Left lung (tissue), 10 donors: ENCODE measurements around the gene RIOX2. TPM values are rescaled to one million over a fixed set of nuclear protein-coding genes. Genes with fewer than 3 reads are reported as not detected.

Experiments
- ATAC-seq: fragments of 200-7000 bp; cut with Tn5 transposase; one replicate; pipeline ENCODE4 v1.9.1; 2020; ENCODE audit warnings: moderate library complexity
- DNase-seq, 4 donors: peaks; one replicate each; pipeline ENCODE4 v3.0.0-alpha.2; 2013 to 2020
- H3K27ac ChIP-seq, 2 donors: fragments of 200-600 bp; sonication (generic) in 1 of 2; one replicate each; pipeline versions ENCODE4 v1.5.0 to v1.8.0; 2020 to 2021
- H3K27me3 ChIP-seq, 2 donors: fragments of 200-600 bp; sonication (generic) in 1 of 2; one replicate each; pipeline versions ENCODE4 v1.5.0 to v1.8.0; 2020 to 2021
- H3K36me3 ChIP-seq, 2 donors: fragments of 200-600 bp; sonication (generic) in 1 of 2; one replicate each; pipeline versions ENCODE4 v1.5.0 to v1.8.0; 2020 to 2021
- H3K4me1 ChIP-seq, 2 donors: fragments of 200-600 bp; one replicate each; pipeline ENCODE4 v1.8.0; 2021
- H3K4me3 ChIP-seq, 2 donors: fragments of 200-600 bp; sonication (generic) in 1 of 2; one replicate each; pipeline versions ENCODE4 v1.5.0 to v1.8.0; 2020 to 2021; ENCODE audit warnings: mild to moderate bottlenecking in 1 of 2
- H3K9me3 ChIP-seq, 2 donors: fragments of 200-600 bp; sonication (generic) in 1 of 2; one replicate each; pipeline versions ENCODE4 v1.5.0 to v1.8.0; 2020 to 2021
- intact Hi-C, 2 donors: fragments of 100-400 bp; cut with DNase I; formaldehyde crosslinking; loops; one replicate each; pipeline versions ENCODE4 v1.11.2 to v1.14.2; 2022
- polyA plus RNA-seq, 6 donors: library from polyadenylated mRNA; unstranded; fragments of 120-200 nt; gene quantifications; one replicate each; pipeline ENCODE4 v1.2.1, GENCODE V29; 2013; ENCODE audit not compliant: insufficient read length in 6 of 6
- total RNA-seq, 2 donors: library from RNA; stranded (reverse); fragmentation: NEBNext Ultra II Directional; extraction: Animal tissue kit (Norgen Biotek cat#: 25700); gene quantifications; one replicate each; pipeline ENCODE4 v1.2.1, GENCODE V29; 2021
- TF ChIP-seq, protein P1 (sequence below), 2 donors: fragments of 200-600 bp; sonication (generic) in 1 of 2; IDR thresholded peaks; one replicate each; pipeline versions ENCODE4 v1.5.0 to v1.8.0; 2021; ENCODE audit warnings: antibody characterized with exemption in 2 of 2
- donor health status: DM: no; HTN: yes; CAD: no.
- donor health status: DM: no; HTN: no; CAD: no.

Gene RIOX2
- total and polyA plus RNA-seq, 8 donors = 16.6 to 44.3 (median 35.7) TPM

DNA sequence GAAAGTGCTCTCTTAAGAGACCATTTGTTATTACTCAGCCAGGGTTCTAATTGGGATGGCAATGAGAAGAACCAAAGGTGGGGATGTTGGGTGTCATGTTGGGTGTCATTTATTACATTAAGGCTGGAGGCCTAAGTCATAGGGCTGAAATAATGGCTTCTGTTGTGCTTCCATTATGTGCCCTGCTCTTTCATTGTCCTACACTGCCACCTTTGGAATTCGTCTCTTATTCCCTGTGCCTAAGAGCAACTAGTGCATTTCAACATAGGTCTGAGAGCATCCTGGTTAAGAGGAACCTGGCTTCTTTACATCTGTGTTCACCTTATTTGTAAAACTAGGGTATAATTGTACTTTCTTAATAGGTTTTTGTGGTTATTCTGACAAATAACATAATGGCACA is 32.2 kb downstream of the RIOX2 start:
- peaks cover 0 to 58% of the 10 kb centered on the region in 2 donors for H3K36me3 ChIP-seq
- H3K27ac ChIP-seq = no peak overlapping the region
- no peaks in the 10 kb centered on the region for H3K27me3 ChIP-seq
- H3K9me3 ChIP-seq = no peaks in the 10 kb centered on the region
- peak; percentile 54 for ATAC-seq
- intact Hi-C loops = no loop called here
- TF ChIP-seq, protein P1, sequence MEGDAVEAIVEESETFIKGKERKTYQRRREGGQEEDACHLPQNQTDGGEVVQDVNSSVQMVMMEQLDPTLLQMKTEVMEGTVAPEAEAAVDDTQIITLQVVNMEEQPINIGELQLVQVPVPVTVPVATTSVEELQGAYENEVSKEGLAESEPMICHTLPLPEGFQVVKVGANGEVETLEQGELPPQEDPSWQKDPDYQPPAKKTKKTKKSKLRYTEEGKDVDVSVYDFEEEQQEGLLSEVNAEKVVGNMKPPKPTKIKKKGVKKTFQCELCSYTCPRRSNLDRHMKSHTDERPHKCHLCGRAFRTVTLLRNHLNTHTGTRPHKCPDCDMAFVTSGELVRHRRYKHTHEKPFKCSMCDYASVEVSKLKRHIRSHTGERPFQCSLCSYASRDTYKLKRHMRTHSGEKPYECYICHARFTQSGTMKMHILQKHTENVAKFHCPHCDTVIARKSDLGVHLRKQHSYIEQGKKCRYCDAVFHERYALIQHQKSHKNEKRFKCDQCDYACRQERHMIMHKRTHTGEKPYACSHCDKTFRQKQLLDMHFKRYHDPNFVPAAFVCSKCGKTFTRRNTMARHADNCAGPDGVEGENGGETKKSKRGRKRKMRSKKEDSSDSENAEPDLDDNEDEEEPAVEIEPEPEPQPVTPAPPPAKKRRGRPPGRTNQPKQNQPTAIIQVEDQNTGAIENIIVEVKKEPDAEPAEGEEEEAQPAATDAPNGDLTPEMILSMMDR (IDR thresholded peaks at IDR 0.05) = peak in 1 of 2 donors; percentile 10
- DNase-seq = peak in 1 of 4 donors; percentile 14
- H3K4me3 ChIP-seq = no peak overlapping the region
- H3K4me1 ChIP-seq = no peaks in the 10 kb centered on the region

DNA sequence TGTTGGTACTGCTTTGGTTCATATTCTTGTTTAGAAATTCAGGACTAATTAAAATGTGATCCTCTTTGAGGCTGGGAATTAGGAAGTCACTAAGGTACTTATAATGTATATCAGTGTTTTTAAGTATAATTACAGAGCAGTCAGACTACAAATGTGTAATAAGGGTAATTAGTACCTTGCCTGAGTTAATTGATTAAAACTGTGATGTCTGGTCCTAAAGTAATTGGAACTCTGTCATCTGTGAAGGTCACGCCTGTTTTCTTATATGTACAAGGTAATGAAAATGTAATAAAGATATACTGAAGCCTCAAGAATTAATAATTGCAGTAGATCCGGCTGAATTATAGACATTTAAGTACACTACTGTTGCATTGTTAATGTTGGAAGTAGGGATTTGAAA is 32.8 kb downstream of the RIOX2 start:
- intact Hi-C loops = no loop called here
- Histone ChIP-seq H3K9me3 (no peaks in the 10 kb centered on the region), H3K27me3 (no peaks in the 10 kb centered on the region), H3K27ac (no peak overlapping the region), H3K36me3 (peaks cover 0 to 57% of the 10 kb centered on the region in 2 donors), H3K4me3 (no peak overlapping the region), H3K4me1 (no peaks in the 10 kb centered on the region)
- DNase-seq (no peak), ATAC-seq (no peak)
- TF ChIP-seq, protein P1 (IDR thresholded peaks at IDR 0.05) = no peak

DNA sequence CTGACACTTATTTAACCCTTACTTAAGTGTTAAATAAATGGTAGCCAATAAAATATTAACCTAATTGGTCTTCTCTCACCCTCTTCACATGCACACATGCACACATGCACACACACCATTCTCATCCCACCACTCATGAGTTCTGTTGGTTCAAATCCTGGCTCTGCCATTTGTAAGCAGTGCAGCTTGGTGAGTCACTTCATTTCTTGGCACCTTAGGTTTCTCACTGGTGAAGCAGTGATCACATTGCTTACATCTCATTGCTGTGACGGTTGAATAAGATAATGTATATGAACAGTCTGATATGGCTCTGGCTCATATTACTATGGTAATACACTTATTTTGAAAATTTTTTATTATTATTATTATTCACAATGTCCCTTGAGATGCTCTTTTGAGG is 33.8 kb downstream of the RIOX2 start:
- H3K36me3 ChIP-seq = peaks cover 0 to 57% of the 10 kb centered on the region in 2 donors
- H3K9me3 ChIP-seq = no peaks in the 10 kb centered on the region
- no peaks in the 10 kb centered on the region for H3K4me1 ChIP-seq
- TF ChIP-seq, protein P1 (IDR thresholded peaks at IDR 0.05) = no peak
- intact Hi-C loops = no loop called here
- DNase-seq = no peak
- no peak overlapping the region for H3K27ac ChIP-seq
- H3K27me3 ChIP-seq = no peaks in the 10 kb centered on the region
- no peak for ATAC-seq
- H3K4me3 ChIP-seq = no peak overlapping the region

DNA sequence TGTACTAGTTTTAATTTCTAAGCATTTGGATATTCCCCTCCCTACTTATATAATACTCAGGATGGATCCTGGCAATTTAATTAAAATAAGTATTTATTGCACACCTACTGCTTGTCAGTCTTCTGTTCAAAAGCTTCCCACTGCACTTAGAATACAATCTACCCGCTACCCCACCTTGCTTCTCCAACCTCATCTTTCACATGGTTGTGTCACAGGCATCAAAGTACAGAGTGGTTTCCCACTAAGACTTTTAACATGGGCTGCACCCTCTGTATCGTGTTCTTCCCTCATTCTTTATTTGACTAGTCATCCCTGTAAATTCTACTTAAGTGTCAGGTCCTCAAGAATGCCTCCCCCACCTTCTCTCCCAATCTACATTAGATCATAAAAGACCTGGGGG is 35.0 kb downstream of the RIOX2 start:
- ATAC-seq (no peak), DNase-seq (no peak)
- no peaks in the 10 kb centered on the region for H3K4me1 ChIP-seq
- TF ChIP-seq, protein P1 (IDR thresholded peaks at IDR 0.05) = no peak
- H3K27me3 ChIP-seq = no peaks in the 10 kb centered on the region
- H3K9me3 ChIP-seq = no peaks in the 10 kb centered on the region
- intact Hi-C loops = no loop called here
- H3K36me3 ChIP-seq = peaks cover 0 to 50% of the 10 kb centered on the region in 2 donors
- no peak overlapping the region for H3K27ac ChIP-seq
- H3K4me3 ChIP-seq = no peak overlapping the region

DNA sequence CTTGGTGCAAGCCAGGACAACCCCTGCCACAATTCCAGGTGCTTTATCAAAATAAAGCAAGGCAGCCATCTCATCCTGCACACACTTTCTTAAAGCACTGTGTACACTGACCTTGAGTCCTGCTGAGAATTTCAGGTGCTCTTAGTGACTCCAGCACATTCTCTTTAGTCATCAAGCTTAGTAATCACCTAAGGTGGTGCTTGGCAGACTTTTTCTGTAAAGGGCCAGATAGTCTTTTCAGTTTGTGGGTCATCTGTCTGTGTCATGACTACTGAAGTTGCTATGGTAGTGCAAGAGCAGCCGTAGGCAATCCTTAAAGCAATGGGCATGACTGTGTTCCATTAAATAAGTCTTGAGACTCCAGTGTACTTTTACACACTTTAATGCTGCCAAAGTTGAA is 36.4 kb downstream of the RIOX2 start:
- ATAC-seq (no peak), DNase-seq (no peak)
- no peak overlapping the region for H3K27ac ChIP-seq
- H3K9me3 ChIP-seq = no peaks in the 10 kb centered on the region
- H3K4me1 ChIP-seq = no peaks in the 10 kb centered on the region
- H3K36me3 ChIP-seq = peaks cover 0 to 49% of the 10 kb centered on the region in 2 donors
- intact Hi-C loops = no loop called here
- TF ChIP-seq, protein P1 (IDR thresholded peaks at IDR 0.05) = no peak
- no peak overlapping the region for H3K4me3 ChIP-seq
- H3K27me3 ChIP-seq = no peaks in the 10 kb centered on the region
